Liver (tissue), 9 donors: Measurements from ENCODE around the gene LPP. TPM values are rescaled to one million over a fixed set of nuclear protein-coding genes. Genes with fewer than 3 reads are reported as not detected.

Experiments used
- DNase-seq: peaks from one replicate; pipeline ENCODE4 v3.0.0-alpha.2; 2017; ENCODE audit warnings: low spot score
- H3K27ac ChIP-seq, 2 donors: one replicate each; pipeline ENCODE4 v1.7.0; 2013; ENCODE audit warnings: inconsistent platforms in 2 of 2, low read length in 2 of 2, control low read depth in 1 of 2, low read depth in 1 of 2, mild to moderate bottlenecking in 1 of 2
- H3K27me3 ChIP-seq, 4 donors: one replicate each; pipeline versions ENCODE4 v1.6.1 to v1.7.0; 2013; ENCODE audit warnings: low read length in 3 of 4, inconsistent platforms in 1 of 4, mild to moderate bottlenecking in 1 of 4, moderate library complexity in 1 of 4; ENCODE audit not compliant: control insufficient read depth in 4 of 4, insufficient read depth in 4 of 4
- H3K36me3 ChIP-seq, 4 donors: one replicate each; pipeline versions ENCODE4 v1.6.1 to v1.7.0; 2013; ENCODE audit warnings: low read length in 3 of 4, mild to moderate bottlenecking in 3 of 4, low read depth in 1 of 4, moderate library complexity in 1 of 4; ENCODE audit not compliant: control insufficient read depth in 4 of 4, insufficient read depth in 3 of 4
- H3K4me1 ChIP-seq, 4 donors: one replicate each; pipeline versions ENCODE4 v1.6.1 to v1.7.0; 2013; ENCODE audit warnings: low read length in 3 of 4, mild to moderate bottlenecking in 3 of 4, moderate library complexity in 1 of 4; ENCODE audit not compliant: control insufficient read depth in 4 of 4, insufficient read depth in 4 of 4
- H3K4me3 ChIP-seq, 3 donors: one replicate each; pipeline versions ENCODE4 v1.6.1 to v1.7.0; 2013; ENCODE audit warnings: low read length in 3 of 3, control low read depth in 1 of 3, low read depth in 1 of 3, mild to moderate bottlenecking in 1 of 3
- H3K9ac ChIP-seq, 2 donors: one replicate each; pipeline ENCODE4 v1.7.0; 2013; ENCODE audit warnings: low read length in 2 of 2, mild to moderate bottlenecking in 2 of 2, moderate library complexity in 2 of 2, control low read depth in 1 of 2, low read depth in 1 of 2
- H3K9me3 ChIP-seq, 4 donors: one replicate each; pipeline versions ENCODE4 v1.6.1 to v1.7.0; 2013; ENCODE audit warnings: low read length in 3 of 4; ENCODE audit not compliant: control insufficient read depth in 4 of 4
- EGR1 ChIP-seq, 2 donors: IDR thresholded peaks; 2 replicates each; pipeline ENCODE4 v1.6.1; 2016 to 2018; ENCODE audit warnings: antibody characterized with exemption in 2 of 2, low read depth in 2 of 2
- FOXA1 ChIP-seq: IDR thresholded peaks from 2 replicates; pipeline ENCODE4 v1.6.1; 2016; ENCODE audit warnings: antibody characterized with exemption
- FOXA2 ChIP-seq: IDR thresholded peaks from 2 replicates; pipeline ENCODE4 v1.6.1; 2016; ENCODE audit warnings: antibody characterized with exemption
- GABPA ChIP-seq, 2 donors: IDR thresholded peaks in 1 of 2; conservative IDR thresholded peaks in 1 of 2; 2 replicates each; pipeline ENCODE4 v1.6.1; 2016; ENCODE audit warnings: antibody characterized with exemption in 2 of 2, mild to moderate bottlenecking in 1 of 2, moderate library complexity in 1 of 2
- HNF4A ChIP-seq, 2 donors: conservative IDR thresholded peaks; 2 replicates each; pipeline ENCODE4 v1.6.1; 2016; ENCODE audit warnings: antibody characterized with exemption in 2 of 2, mild to moderate bottlenecking in 2 of 2
- HNF4G ChIP-seq: IDR thresholded peaks from 2 replicates; pipeline ENCODE4 v1.6.1; 2016; ENCODE audit warnings: antibody characterized with exemption
- JUND ChIP-seq, 2 donors: IDR thresholded peaks; 2 replicates each; pipeline ENCODE4 v1.6.1; 2016; ENCODE audit warnings: antibody characterized with exemption in 2 of 2
- RAD21 ChIP-seq, 2 donors: IDR thresholded peaks; 2 replicates each; pipeline ENCODE4 v1.6.1; 2016; ENCODE audit warnings: antibody characterized with exemption in 2 of 2, mild to moderate bottlenecking in 2 of 2
- RXRA ChIP-seq, 2 donors: IDR thresholded peaks; 2 replicates each; pipeline ENCODE4 v1.6.1; 2017 to 2018; ENCODE audit warnings: antibody characterized with exemption in 2 of 2, mild to moderate bottlenecking in 1 of 2
- SP1 ChIP-seq: IDR thresholded peaks from 2 replicates; pipeline ENCODE4 v1.6.1; 2018; ENCODE audit warnings: antibody characterized with exemption, mild to moderate bottlenecking
- TAF1 ChIP-seq: conservative IDR thresholded peaks from 2 replicates; pipeline ENCODE4 v1.6.1; 2016; ENCODE audit warnings: antibody characterized with exemption, mild to moderate bottlenecking
- WGBS: extraction: QIAGEN DNeasy Blood & Tissue Kit; methylation state at CpG from one replicate; pipeline ENCODE4 v1.1.7; 2013; 5-methylcytosine and 5-hydroxymethylcytosine counted together
- polyA plus RNA-seq, 2 donors: library from polyadenylated mRNA; stranded (reverse) in 1 of 2; unstranded in 1 of 2; fragments of 200-250 nt in 1 of 2; fragments of >200 nt in 1 of 2; fragmentation: Nextera tagmentation in 1 of 2; extraction: Ambion mirVana in 1 of 2; gene quantifications; one replicate each; pipeline versions ENCODE4 v1.2.1 to v1.2.3, GENCODE V29; 2013 to 2015
- total RNA-seq, 2 donors: library from RNA; depleted of rRNA; stranded (reverse); fragments of >200 nt; gene quantifications; one replicate each; pipeline ENCODE4 v1.2.3, GENCODE V29; 2014
- TF ChIP-seq, protein P1 (sequence below): IDR thresholded peaks from 2 replicates; pipeline ENCODE4 v1.6.1; 2016; ENCODE audit warnings: antibody characterized with exemption, mild to moderate bottlenecking
- TF ChIP-seq, protein P2 (sequence below): IDR thresholded peaks from 2 replicates; pipeline ENCODE4 v1.6.1; 2016; ENCODE audit warnings: antibody characterized with exemption
- TF ChIP-seq, protein P3 (sequence below): fragments of 150-350 bp; IDR thresholded peaks from 2 replicates; pipeline ENCODE4 v1.5.1; 2017; ENCODE audit warnings: improper control_type of control experiment, low read depth, low read length; ENCODE audit not compliant: missing input control
- donor health status: healthy.
- donor health status: healthy.
- donor health status: healthy.
- donor health status: healthy.
- donor health status: healthy.

The LPP gene
- total and polyA plus RNA-seq, 4 donors: 3.3 to 53.7 (median 28.2) TPM

GRCh38 chr3:188416041-188416440 is 262.1 kb downstream of the LPP start:
- Histone ChIP-seq H3K4me1 (no peaks in the 10 kb centered on the region), H3K27me3 (no peaks in the 10 kb centered on the region), H3K9ac (no peak overlapping the region), H3K27ac (no peak overlapping the region), H3K9me3 (no peaks in the 10 kb centered on the region), H3K36me3 (no peaks in the 10 kb centered on the region), H3K4me3 (no peak overlapping the region)
- 99% methylated on average over 1 of the region's 1 CpG for WGBS
- TF ChIP-seq FOXA1: no peak
- TF ChIP-seq, protein P1, sequence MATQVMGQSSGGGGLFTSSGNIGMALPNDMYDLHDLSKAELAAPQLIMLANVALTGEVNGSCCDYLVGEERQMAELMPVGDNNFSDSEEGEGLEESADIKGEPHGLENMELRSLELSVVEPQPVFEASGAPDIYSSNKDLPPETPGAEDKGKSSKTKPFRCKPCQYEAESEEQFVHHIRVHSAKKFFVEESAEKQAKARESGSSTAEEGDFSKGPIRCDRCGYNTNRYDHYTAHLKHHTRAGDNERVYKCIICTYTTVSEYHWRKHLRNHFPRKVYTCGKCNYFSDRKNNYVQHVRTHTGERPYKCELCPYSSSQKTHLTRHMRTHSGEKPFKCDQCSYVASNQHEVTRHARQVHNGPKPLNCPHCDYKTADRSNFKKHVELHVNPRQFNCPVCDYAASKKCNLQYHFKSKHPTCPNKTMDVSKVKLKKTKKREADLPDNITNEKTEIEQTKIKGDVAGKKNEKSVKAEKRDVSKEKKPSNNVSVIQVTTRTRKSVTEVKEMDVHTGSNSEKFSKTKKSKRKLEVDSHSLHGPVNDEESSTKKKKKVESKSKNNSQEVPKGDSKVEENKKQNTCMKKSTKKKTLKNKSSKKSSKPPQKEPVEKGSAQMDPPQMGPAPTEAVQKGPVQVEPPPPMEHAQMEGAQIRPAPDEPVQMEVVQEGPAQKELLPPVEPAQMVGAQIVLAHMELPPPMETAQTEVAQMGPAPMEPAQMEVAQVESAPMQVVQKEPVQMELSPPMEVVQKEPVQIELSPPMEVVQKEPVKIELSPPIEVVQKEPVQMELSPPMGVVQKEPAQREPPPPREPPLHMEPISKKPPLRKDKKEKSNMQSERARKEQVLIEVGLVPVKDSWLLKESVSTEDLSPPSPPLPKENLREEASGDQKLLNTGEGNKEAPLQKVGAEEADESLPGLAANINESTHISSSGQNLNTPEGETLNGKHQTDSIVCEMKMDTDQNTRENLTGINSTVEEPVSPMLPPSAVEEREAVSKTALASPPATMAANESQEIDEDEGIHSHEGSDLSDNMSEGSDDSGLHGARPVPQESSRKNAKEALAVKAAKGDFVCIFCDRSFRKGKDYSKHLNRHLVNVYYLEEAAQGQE: no peak
- no peak for TF ChIP-seq HNF4G
- TF ChIP-seq, protein P2, sequence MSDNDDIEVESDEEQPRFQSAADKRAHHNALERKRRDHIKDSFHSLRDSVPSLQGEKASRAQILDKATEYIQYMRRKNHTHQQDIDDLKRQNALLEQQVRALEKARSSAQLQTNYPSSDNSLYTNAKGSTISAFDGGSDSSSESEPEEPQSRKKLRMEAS: no peak
- no peak for TF ChIP-seq GABPA (IDR thresholded peaks at IDR 0.05 in 1 of 2, conservative IDR thresholded peaks at IDR 0.05 in 1 of 2)
- no peak for DNase-seq

GRCh38 chr3:188417271-188417696 is 263.3 kb downstream of the LPP start:
- 81% methylated on average over 3 of the region's 3 CpGs for whole genome bisulfite sequencing
- TF ChIP-seq, protein P3, sequence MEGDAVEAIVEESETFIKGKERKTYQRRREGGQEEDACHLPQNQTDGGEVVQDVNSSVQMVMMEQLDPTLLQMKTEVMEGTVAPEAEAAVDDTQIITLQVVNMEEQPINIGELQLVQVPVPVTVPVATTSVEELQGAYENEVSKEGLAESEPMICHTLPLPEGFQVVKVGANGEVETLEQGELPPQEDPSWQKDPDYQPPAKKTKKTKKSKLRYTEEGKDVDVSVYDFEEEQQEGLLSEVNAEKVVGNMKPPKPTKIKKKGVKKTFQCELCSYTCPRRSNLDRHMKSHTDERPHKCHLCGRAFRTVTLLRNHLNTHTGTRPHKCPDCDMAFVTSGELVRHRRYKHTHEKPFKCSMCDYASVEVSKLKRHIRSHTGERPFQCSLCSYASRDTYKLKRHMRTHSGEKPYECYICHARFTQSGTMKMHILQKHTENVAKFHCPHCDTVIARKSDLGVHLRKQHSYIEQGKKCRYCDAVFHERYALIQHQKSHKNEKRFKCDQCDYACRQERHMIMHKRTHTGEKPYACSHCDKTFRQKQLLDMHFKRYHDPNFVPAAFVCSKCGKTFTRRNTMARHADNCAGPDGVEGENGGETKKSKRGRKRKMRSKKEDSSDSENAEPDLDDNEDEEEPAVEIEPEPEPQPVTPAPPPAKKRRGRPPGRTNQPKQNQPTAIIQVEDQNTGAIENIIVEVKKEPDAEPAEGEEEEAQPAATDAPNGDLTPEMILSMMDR: no peak
- TF ChIP-seq FOXA2 (no peak), EGR1 (IDR thresholded peaks at IDR 0.05; ENCODE audit: low read depth in 2 of 2) (no peak), TAF1 (no peak), JUND (IDR thresholded peaks at IDR 0.05) (no peak), SP1 (no peak), HNF4A (conservative IDR thresholded peaks at IDR 0.05) (no peak), RXRA (IDR thresholded peaks at IDR 0.05) (no peak), GABPA (IDR thresholded peaks at IDR 0.05 in 1 of 2, conservative IDR thresholded peaks at IDR 0.05 in 1 of 2) (no peak), RAD21 (IDR thresholded peaks at IDR 0.05) (no peak)
- TF ChIP-seq, protein P1: no peak
- TF ChIP-seq, protein P2: no peak
- Histone ChIP-seq H3K27me3 (no peaks in the 10 kb centered on the region), H3K36me3 (no peaks in the 10 kb centered on the region), H3K4me1 (no peaks in the 10 kb centered on the region), H3K9me3 (no peaks in the 10 kb centered on the region), H3K9ac (no peak overlapping the region), H3K27ac (no peak overlapping the region), H3K4me3 (no peak overlapping the region)
- no peak for DNase-seq
